A549 (cell line): ENCODE results near the gene SLC12A8. TPM values are rescaled to one million over a fixed set of nuclear protein-coding genes. Genes with fewer than 3 reads are reported as not detected.

ENCODE experiments used
- ATAC-seq, 2 experiments: fragments of 200-7000 bp in 1 of 2; fragments of >200 bp in 1 of 2; cut with Nextera tagmentation in 1 of 2; cut with Tn5 transposase in 1 of 2; 3 replicates each; pipeline versions ENCODE4 v1.8.0 to v1.9.1; 2018 to 2020; ENCODE audit warnings: mild to moderate bottlenecking in 1 of 2, moderate library complexity in 1 of 2
- CTCF ChIA-PET: fragments of 300-600 bp; sonication (Branson Sonifier 250); formaldehyde crosslinking; extraction: SDS; loops from one replicate; lab custom pipeline; 2021; ENCODE audit warnings: antibody characterized with exemption, inconsistent platforms; lab: Yijun Ruan, JAX
- POLR2A ChIA-PET: fragments of 350-600 bp; formaldehyde crosslinking; extraction: SDS; loops from one replicate; lab custom pipeline; 2021; ENCODE audit warnings: antibody characterized with exemption, inconsistent platforms; lab: Yijun Ruan, JAX
- DNase-seq, 2 experiments: peaks; one replicate each; pipeline versions ENCODE4 v3.0.0 to v3.0.0-alpha.2; 2011 to 2016; ENCODE audit warnings: low read depth in 1 of 2, low spot score in 1 of 2
- FAIRE-seq: peaks from 2 replicates; lab custom pipeline; 2011; peaks lifted over from hg19 to GRCh38; lab: Jason Lieb, UNC
- H3K27ac ChIP-seq, 2 experiments: fragments of >200 bp; sonication (Bioruptor Twin); formaldehyde crosslinking; 3 replicates each; pipeline ENCODE4 v1.5.1; 2016 to 2017
- H3K4me1 ChIP-seq: fragments of >200 bp; sonication (Bioruptor Twin); formaldehyde crosslinking; 3 replicates; pipeline ENCODE4 v1.6.1; 2016
- H3K4me2 ChIP-seq: fragments of >200 bp; sonication (Bioruptor Twin); formaldehyde crosslinking; 3 replicates; pipeline ENCODE4 v1.6.1; 2016
- H3K4me3 ChIP-seq: fragments of >200 bp; sonication (Bioruptor Twin); formaldehyde crosslinking; 3 replicates; pipeline ENCODE4 v1.5.1; 2016
- H3K9me3 ChIP-seq: fragments of >200 bp; sonication (Bioruptor Twin); formaldehyde crosslinking; 3 replicates; pipeline ENCODE4 v1.6.1; 2016
- BHLHE40 ChIP-seq: IDR thresholded peaks from 2 replicates; pipeline ENCODE4 v1.6.1; 2012; ENCODE audit warnings: low read depth, low read length, inconsistent platforms
- CBX2 ChIP-seq: fragments of 200-600 bp; sonication (generic); IDR thresholded peaks from 2 replicates; pipeline ENCODE4 v1.6.1; 2016; ENCODE audit warnings: low read depth, mild to moderate bottlenecking, borderline replicate concordance
- CHD2 ChIP-seq: fragments of 150-350 bp; IDR thresholded peaks from 2 replicates; pipeline ENCODE4 v1.6.1; 2014; ENCODE audit warnings: low read length; ENCODE audit not compliant: partially characterized antibody
- EHMT2 ChIP-seq: fragments of 200-600 bp; sonication (generic); IDR thresholded peaks from 2 replicates; pipeline ENCODE4 v1.6.1; 2016; ENCODE audit warnings: antibody characterized with exemption, low read depth, mild to moderate bottlenecking, moderate library complexity
- FOSB ChIP-seq: fragments of 250-450 bp; sonication (Bioruptor Pico); IDR thresholded peaks from 2 replicates; pipeline ENCODE4 v1.5.0; 2020; ENCODE audit warnings: mild to moderate bottlenecking, moderate library complexity
- FOSL2 ChIP-seq, 2 experiments: fragments of 450-650 bp in 1 of 2; fragments of >200 bp in 1 of 2; sonication (Bioruptor Twin) in 1 of 2; formaldehyde crosslinking; IDR thresholded peaks; 2 replicates each; pipeline versions ENCODE4 v1.5.0 to v1.6.1; 2016 to 2020; ENCODE audit warnings: mild to moderate bottlenecking in 1 of 2, moderate library complexity in 1 of 2
- FOXS1 ChIP-seq: fragments of 250-450 bp; sonication (Bioruptor Pico); IDR thresholded peaks from 2 replicates; pipeline ENCODE4 v1.5.0; 2020; ENCODE audit warnings: mild to moderate bottlenecking, moderate library complexity
- HDAC2 ChIP-seq: fragments of 200-600 bp; sonication (generic); IDR thresholded peaks from 2 replicates; pipeline ENCODE4 v1.6.1; 2016
- HOXB13 ChIP-seq: fragments of 250-450 bp; sonication (Bioruptor Pico); IDR thresholded peaks from 2 replicates; pipeline ENCODE4 v1.5.0; 2020; ENCODE audit warnings: low read depth, mild to moderate bottlenecking, moderate library complexity
- HOXB5 ChIP-seq: fragments of 250-450 bp; sonication (Bioruptor Pico); IDR thresholded peaks from 2 replicates; pipeline ENCODE4 v1.5.0; 2020; ENCODE audit warnings: mild to moderate bottlenecking, moderate library complexity
- JUN ChIP-seq, 2 experiments: fragments of >200 bp; sonication (Bioruptor Twin); formaldehyde crosslinking; IDR thresholded peaks; 2 replicates in 1 of 2; 3 replicates in 1 of 2; pipeline ENCODE4 v1.6.1; 2016 to 2017
- MAFK ChIP-seq: fragments of 450-650 bp; IDR thresholded peaks from 2 replicates; pipeline ENCODE4 v1.6.1; 2014; ENCODE audit not compliant: partially characterized antibody
- PHF8 ChIP-seq: fragments of 200-600 bp; sonication (generic); IDR thresholded peaks from 2 replicates; pipeline ENCODE4 v1.6.1; 2016; ENCODE audit warnings: low read depth, mild to moderate bottlenecking, antibody characterized with exemption, moderate library complexity, borderline replicate concordance
- RCOR1 ChIP-seq: fragments of 150-350 bp; IDR thresholded peaks from 2 replicates; pipeline ENCODE4 v1.6.1; 2014; ENCODE audit warnings: antibody characterized with exemption, low read length, low read depth
- TFCP2L1 ChIP-seq: fragments of 250-450 bp; sonication (Bioruptor Pico); IDR thresholded peaks from 2 replicates; pipeline ENCODE4 v1.5.0; 2021; ENCODE audit warnings: mild to moderate bottlenecking
- TP53 ChIP-seq: fragments of 250-450 bp; sonication (Bioruptor Pico); IDR thresholded peaks from 2 replicates; pipeline ENCODE4 v1.5.0; 2021; ENCODE audit warnings: mild to moderate bottlenecking, moderate library complexity
- ZFP36 ChIP-seq: fragments of 450-650 bp; IDR thresholded peaks from 2 replicates; pipeline ENCODE4 v1.6.1; 2014; ENCODE audit warnings: borderline replicate concordance; ENCODE audit not compliant: partially characterized antibody
- ZNF302 ChIP-seq: fragments of 250-450 bp; sonication (Bioruptor Pico); IDR thresholded peaks from 2 replicates; pipeline ENCODE4 v1.9.0; 2021; ENCODE audit warnings: inconsistent platforms, mild to moderate bottlenecking, moderate library complexity
- ZSCAN20 ChIP-seq: fragments of 250-450 bp; sonication (Bioruptor Pico); IDR thresholded peaks from 2 replicates; pipeline ENCODE4 v1.8.0; 2022; ENCODE audit warnings: mild to moderate bottlenecking, moderate library complexity
- WGBS: methylation state at CpG from one replicate; pipeline ENCODE4 v1.1.6; 2017; ENCODE audit errors: missing lambda C conversion rate; 5-methylcytosine and 5-hydroxymethylcytosine counted together
- polyA plus RNA-seq, 4 experiments: library from polyadenylated mRNA; depleted of rRNA in 3 of 4; stranded (reverse); fragments of >200 nt; fragmentation: RNase III in 1 of 4; extraction: RNeasy Plus Mini Kit Qiagen cat#74134 plus additional on column Dnase treatment in 1 of 4; gene quantifications; 2 replicates in 3 of 4; 3 replicates in 1 of 4; pipeline ENCODE4 v1.2.3, GENCODE V29; 2011 to 2017
- TF ChIP-seq, protein P1 (sequence below): fragments of 150-350 bp; IDR thresholded peaks from 2 replicates; pipeline ENCODE4 v1.6.1; 2014; ENCODE audit warnings: low read depth, mild to moderate bottlenecking, low read length
- TF ChIP-seq, protein P2 (sequence below): fragments of 450-650 bp; IDR thresholded peaks from 2 replicates; pipeline ENCODE4 v1.6.1; 2014; ENCODE audit warnings: antibody characterized with exemption
- TF ChIP-seq, protein P3 (sequence below): fragments of 250-450 bp; sonication (Bioruptor Pico); IDR thresholded peaks from 2 replicates; pipeline ENCODE4 v1.5.0; 2020; ENCODE audit warnings: low read depth, mild to moderate bottlenecking, moderate library complexity

The SLC12A8 gene
- polyA plus RNA-seq, 2 of the 4 experiments (the other 2 are of a cell fraction): 1.1 to 4.2 TPM

DNA sequence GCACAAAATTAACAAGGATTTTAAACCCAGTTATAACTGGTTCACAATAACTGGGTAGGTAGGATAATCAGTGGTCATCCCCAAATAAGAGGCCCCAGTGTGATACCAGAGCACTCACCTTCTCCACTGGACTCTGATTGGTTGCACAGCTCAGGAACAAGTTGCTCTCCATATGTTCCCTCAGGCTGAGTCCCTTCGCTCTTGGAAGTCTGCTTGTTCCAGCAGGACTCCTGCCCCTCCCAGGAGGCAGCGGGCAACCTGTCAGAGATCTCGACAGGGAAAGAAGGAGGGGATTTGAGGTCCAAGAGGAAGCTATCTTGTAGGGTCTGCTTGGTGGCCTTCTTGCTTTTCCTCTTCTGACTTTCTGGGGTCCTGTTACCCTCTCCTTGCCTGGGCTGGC, 105.2 kb downstream of the SLC12A8 start:
- ChIA-PET POLR2A (interaction anchor here (1.6 kb wide), 1 partner anchor 44 kb away, joined by 7 read pairs; no protein-coding TSS in a partner anchor), CTCF (interaction anchor here (0.9 to 1.2 kb wide), 2 partner anchors 45 to 346 kb away, joined by 3 read pairs; no protein-coding TSS in a partner anchor)
- Histone ChIP-seq H3K27ac (peak overlapping the region; percentile 81 to 89), H3K4me2 (peak overlapping the region; percentile 39), H3K4me3 (no peak overlapping the region), H3K9me3 (no peaks in the 10 kb centered on the region; the same call in 1 of the 3 replicates), H3K4me1 (peaks cover 33% of the 10 kb centered on the region)
- no peak for FAIRE-seq
- DNase-seq: no peak
- TF ChIP-seq FOSB (no peak), ZFP36 (no peak), CBX2 (no peak), BHLHE40 (no peak), PHF8 (no peak), FOSL2 (IDR thresholded peaks at IDR 0.05) (no peak), FOSL2 (CRISPR knock-in tag; IDR thresholded peaks at IDR 0.05) (no peak), MAFK (no peak), TFCP2L1 (no peak), HOXB13 (CRISPR knock-in tag) (no peak), RCOR1 (no peak), JUN (IDR thresholded peaks at IDR 0.05) (no peak)
- TF ChIP-seq, protein P1, sequence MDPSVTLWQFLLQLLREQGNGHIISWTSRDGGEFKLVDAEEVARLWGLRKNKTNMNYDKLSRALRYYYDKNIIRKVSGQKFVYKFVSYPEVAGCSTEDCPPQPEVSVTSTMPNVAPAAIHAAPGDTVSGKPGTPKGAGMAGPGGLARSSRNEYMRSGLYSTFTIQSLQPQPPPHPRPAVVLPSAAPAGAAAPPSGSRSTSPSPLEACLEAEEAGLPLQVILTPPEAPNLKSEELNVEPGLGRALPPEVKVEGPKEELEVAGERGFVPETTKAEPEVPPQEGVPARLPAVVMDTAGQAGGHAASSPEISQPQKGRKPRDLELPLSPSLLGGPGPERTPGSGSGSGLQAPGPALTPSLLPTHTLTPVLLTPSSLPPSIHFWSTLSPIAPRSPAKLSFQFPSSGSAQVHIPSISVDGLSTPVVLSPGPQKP: no peak
- TF ChIP-seq, protein P2, sequence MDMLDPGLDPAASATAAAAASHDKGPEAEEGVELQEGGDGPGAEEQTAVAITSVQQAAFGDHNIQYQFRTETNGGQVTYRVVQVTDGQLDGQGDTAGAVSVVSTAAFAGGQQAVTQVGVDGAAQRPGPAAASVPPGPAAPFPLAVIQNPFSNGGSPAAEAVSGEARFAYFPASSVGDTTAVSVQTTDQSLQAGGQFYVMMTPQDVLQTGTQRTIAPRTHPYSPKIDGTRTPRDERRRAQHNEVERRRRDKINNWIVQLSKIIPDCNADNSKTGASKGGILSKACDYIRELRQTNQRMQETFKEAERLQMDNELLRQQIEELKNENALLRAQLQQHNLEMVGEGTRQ: no peak
- no peak for ATAC-seq
- WGBS: 89% methylated on average over 3 of the region's 3 CpGs

DNA sequence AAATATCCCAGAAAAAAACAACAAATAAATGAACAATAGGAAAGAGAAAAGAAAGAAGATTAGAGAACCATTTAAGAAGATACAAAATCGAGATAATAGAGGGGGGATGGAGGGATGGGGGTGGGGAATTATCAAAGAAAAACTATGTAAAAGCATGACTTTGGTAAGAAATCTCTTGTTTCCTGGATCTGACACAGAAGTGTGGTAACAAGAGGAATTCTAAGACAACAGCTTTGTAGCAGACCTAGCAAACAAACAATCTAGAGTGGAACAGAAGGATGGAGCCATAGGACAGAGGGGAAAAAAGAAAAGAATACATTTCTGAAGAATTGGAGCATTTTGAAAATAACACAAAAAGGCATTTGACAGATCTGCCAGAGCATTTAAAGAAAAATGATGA, 107.4 kb downstream of the SLC12A8 start:
- H3K4me3 ChIP-seq: no peak overlapping the region
- 0% methylated on average over 1 of the region's 1 CpG for WGBS
- H3K9me3 ChIP-seq: no peaks in the 10 kb centered on the region; the same call in 1 of the 3 replicates
- CTCF ChIA-PET: no interaction called here
- no peak overlapping the region for H3K4me2 ChIP-seq
- TF ChIP-seq FOXS1 (CRISPR knock-in tag) (no peak), TP53 (CRISPR knock-in tag) (no peak), EHMT2 (no peak)
- H3K4me1 ChIP-seq: peaks cover 21% of the 10 kb centered on the region
- DNase-seq (no peak), FAIRE-seq (no peak), ATAC-seq (no peak)
- H3K27ac ChIP-seq: no peak overlapping the region
- POLR2A ChIA-PET: no interaction called here

DNA sequence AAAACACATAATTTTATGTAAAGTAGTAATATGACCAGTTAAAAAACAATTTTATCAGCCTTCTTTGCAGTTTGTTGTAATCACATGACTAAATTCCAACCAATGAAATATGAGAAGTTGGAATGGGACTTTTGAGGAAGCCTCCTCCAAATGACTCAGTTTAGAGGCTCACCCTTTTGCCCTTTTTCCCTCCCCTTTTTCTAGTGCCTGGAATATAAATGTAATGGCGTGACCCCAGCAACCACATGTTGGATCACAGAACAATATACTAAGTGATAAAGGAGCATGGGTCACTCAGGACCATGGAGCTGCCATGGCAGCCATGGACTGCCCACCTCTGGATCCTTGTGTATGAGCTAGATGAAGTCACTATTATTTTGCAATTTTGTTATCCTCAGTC, 107.9 kb downstream of the SLC12A8 start:
- H3K4me3 ChIP-seq: no peak overlapping the region
- ChIA-PET POLR2A (no interaction called here), CTCF (no interaction called here)
- no peak for FAIRE-seq
- no peak for TF ChIP-seq ZNF302 (CRISPR knock-in tag)
- no peak for TF ChIP-seq JUN (IDR thresholded peaks at IDR 0.05)
- no peak for TF ChIP-seq EHMT2
- TF ChIP-seq CHD2: no peak
- 100% methylated on average over 1 of the region's 1 CpG for WGBS
- no peaks in the 10 kb centered on the region; the same call in 1 of the 3 replicates for H3K9me3 ChIP-seq
- no peak for ATAC-seq
- no peak overlapping the region for H3K27ac ChIP-seq
- H3K4me1 ChIP-seq: peaks cover 16% of the 10 kb centered on the region
- no peak for DNase-seq
- no peak overlapping the region for H3K4me2 ChIP-seq

DNA sequence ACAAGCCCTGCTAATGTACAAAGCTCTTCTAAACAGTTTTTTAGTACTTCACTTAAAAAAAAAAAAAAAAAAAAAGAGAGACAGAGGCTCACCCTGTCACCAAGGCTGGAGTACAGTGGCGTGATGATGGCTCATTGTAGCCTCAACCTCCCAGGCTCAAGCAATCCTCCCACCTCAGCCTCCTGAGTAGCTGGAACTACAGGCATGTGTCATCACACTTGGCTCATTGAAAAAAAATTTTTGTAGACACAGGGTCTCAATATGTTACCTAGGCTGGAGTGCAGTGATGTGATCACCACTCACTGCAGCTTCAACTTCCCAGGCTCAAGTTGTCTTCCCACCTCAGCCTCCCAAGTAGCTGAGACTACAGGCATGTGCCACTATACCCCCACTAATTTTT, 109.1 kb downstream of the SLC12A8 start:
- no peak overlapping the region for H3K4me2 ChIP-seq
- H3K9me3 ChIP-seq: no peaks in the 10 kb centered on the region; the same call in 1 of the 3 replicates
- POLR2A ChIA-PET: no interaction called here
- WGBS: 63% methylated on average over 1 of the region's 1 CpG
- TF ChIP-seq ZSCAN20 (CRISPR knock-in tag) (no peak), HOXB5 (no peak), CHD2 (no peak), HDAC2 (no peak)
- TF ChIP-seq, protein P3, sequence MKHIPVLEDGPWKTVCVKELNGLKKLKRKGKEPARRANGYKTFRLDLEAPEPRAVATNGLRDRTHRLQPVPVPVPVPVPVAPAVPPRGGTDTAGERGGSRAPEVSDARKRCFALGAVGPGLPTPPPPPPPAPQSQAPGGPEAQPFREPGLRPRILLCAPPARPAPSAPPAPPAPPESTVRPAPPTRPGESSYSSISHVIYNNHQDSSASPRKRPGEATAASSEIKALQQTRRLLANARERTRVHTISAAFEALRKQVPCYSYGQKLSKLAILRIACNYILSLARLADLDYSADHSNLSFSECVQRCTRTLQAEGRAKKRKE (CRISPR knock-in tag): no peak
- H3K27ac ChIP-seq: no peak overlapping the region; a peak in 1 of 6 replicates
- FAIRE-seq (no peak), ATAC-seq (no peak), DNase-seq (no peak)
- CTCF ChIA-PET: no interaction called here
- H3K4me3 ChIP-seq: no peak overlapping the region
- peaks cover 12% of the 10 kb centered on the region for H3K4me1 ChIP-seq
